Activated CD4-positive, CD25-positive, alpha-beta regulatory T cell treated with anti-CD3 and anti-CD28 coated beads, Interleukin-2, amount 50 U/mL, for 24 hours (primary cell): ENCODE data around the gene REXO1.

ENCODE experiments used
- ATAC-seq, 2 donors: fragments of 150-1000 bp; cut with Tn5 transposase; one replicate each; pipeline ENCODE4 v1.10.0; 2021; ENCODE audit warnings: mild to moderate bottlenecking in 1 of 2, moderate library complexity in 1 of 2

Gene REXO1

DNA sequence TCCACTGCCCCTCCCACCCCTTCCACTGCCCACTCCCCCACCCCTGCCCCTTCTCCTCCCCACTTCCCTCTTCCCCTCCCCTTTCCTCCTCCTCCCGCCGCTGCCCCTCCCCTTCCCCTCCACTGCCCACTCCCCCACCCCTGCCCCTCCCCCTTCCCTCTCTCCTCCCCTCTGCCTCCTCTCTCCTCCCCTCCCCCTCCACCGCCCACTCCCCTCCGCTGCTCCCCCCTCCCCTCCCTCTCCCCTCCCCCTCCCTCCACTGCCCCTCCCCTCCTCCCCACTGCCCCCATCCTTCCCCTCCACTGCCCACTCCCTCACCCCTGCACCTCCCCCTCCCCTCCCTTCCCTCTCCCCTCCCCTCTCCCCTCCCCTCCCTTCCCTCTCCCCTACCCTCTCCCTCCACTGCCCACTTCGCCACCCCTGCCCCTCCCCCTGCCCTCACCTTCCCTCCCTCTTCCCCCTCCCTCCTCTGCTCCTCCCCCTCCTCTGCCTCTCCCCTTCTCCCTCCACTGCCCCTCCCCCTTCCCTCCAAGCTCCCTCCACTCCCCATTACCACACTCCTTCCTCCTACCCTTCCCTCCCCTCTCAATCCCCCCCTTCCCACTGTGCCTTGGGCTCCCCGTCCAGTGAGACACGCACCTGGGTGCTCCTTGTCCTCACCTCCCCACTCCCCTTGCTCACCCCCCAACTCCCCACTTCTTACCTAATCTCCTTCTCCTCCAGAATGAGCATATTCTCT, 58.1 kb downstream of the REXO1 start:
- ATAC-seq = no peak

DNA sequence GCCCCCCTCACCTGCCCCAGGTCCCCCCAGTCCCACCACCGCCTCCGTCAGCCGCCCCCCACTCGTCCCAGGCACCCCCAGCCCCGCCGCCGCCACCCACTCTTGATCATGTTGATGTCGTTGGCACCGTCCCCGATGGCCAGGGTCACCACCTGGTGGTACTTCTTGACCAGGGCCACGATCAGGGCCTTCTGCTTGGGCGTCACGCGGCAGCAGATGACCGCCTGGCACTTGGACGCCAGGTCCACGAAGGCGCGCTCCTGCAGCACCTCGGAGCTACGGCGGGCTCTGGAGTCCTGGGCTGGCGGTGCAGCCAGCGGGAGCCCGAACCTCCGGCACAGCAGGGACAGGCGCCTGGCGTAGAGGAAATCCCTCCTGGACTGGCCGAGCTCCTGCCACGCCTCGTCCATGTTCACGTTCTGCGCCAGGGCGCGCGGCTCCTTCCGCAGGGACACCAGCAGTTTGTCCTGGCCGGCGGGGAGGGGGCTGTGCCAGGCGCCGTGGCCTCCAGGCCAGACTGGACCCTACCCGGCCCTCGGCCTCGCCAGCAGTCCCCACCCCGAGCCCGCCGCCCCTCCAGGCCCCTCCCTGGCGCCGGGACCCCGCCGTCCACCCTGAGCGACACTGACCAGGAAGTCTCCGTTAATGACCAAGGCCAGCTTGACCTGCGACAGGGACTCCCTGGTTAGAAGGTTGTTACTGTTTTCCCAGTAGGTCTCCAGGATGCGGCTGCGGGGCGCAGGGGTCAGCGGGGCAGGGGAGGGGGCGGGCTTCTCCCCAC, 58.8 kb downstream of the REXO1 start:
- ATAC-seq = no peak

DNA sequence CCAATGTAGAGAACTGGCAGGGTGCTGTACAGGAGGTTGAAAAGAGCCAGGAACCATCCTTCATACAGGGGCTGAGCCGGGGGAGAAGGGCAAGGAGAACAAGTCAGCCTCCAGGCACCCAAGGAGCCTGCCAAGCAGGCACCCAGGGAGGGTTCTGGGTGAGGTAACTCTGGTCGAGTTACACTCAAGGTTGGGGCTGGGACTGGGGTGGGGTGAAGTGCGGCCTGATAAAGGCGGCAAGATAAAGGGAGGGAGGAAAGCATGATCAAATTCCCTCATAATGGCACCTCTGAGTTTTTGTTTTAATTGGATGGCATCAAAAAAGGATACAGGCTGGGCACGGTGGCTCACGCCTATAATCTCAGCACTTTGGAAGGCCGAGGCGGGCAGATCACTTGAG, 61.2 kb downstream of the REXO1 start:
- no peak for ATAC-seq

DNA sequence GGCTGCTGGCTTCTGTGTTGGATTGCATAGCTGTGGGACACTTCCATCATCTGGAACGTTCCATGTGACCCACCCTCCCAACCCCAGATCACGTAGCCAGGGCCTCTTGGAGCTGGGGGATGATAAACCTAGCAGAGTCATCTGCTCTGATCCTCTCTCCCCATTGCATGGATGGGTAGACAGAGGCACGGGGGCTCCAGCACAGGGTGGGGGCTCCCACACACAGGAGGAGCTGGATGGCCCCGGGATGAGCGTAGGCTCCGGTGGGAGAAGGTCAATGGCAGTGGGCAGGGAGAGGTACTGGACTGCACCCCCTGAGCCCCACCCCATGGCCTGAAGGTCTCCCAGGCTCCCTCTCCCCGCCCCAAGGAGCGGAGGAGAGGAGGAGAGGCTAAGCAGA, 61.6 kb downstream of the REXO1 start:
- ATAC-seq = no peak

DNA sequence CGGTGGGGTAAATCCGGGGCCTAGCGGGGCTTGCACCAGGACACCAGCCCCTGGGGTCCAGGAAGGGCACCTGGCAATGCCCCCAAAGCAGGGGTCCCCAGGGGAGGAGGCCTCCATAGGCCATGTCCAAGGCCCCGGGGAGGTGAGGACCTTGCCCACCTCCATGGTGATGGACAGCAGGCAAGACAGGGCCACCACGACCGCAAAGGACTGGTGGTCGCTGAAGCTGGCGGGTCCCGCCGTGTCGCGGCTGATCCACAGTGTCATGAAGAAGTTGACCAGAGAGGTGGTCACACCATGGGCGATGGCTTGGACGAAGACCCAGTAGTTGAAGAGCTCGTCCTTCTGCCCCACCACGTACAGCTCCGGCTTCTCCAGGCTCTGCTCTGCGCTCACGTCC, 63.0 kb downstream of the REXO1 start:
- ATAC-seq = no peak

DNA sequence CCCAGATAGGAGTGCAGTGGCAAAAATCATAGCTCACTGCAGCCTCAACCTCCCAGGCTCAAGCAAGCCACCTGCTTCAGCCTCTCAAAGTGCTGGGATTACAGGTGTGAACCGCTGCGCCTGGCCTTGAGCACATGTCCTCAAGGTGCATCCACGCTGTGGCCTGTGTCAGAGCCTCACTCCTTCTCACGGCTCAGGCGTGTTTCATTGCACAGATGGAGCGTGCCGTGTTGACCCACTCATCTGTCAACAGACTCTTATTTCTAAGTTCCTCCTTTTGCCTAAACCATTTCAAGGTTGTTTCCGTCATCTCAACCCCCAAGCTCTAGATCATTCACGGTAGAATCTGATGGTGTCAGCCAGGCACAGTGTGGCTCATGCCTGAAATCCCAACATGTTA, 64.4 kb downstream of the REXO1 start:
- no peak for ATAC-seq

DNA sequence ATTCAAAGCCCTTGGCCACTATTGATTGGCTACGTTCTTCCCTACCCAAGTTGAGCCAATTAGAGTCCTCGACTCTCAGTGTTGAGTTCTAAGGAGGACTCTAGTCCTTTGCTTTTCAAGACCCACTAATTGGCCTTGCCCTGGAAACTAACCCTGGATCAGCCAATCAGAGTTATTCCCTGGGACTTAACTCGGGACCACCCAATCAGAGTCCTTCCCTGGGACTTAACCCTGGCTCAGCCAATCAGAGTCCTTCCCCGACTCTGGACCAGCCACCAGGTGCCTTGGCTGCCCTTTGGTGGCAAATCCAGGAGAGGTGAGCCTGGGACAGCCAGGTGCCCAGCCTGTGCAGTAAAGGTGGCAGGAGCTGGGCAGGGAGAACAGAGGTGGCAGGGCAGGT, 64.9 kb downstream of the REXO1 start:
- no peak for ATAC-seq

DNA sequence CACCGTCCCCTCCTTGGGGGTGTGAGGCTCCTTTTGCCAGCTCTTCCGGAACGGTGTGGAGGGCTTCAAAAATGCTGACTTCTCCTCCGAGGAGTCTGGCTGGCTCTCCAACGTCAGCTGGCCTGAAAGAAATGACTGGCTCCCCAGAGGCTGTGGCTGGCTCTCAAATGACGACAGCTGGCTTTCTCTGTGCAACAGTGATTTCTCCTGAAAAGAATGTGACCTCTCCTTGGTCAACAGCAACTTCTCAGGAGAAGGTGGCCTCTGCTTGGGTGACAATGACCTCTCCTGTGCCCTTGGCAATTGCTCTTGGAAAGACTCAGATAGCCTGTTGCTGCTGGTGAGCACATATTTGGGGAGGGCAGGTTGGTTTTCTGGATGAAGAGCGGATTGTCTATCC, 65.8 kb downstream of the REXO1 start:
- ATAC-seq = no peak

DNA sequence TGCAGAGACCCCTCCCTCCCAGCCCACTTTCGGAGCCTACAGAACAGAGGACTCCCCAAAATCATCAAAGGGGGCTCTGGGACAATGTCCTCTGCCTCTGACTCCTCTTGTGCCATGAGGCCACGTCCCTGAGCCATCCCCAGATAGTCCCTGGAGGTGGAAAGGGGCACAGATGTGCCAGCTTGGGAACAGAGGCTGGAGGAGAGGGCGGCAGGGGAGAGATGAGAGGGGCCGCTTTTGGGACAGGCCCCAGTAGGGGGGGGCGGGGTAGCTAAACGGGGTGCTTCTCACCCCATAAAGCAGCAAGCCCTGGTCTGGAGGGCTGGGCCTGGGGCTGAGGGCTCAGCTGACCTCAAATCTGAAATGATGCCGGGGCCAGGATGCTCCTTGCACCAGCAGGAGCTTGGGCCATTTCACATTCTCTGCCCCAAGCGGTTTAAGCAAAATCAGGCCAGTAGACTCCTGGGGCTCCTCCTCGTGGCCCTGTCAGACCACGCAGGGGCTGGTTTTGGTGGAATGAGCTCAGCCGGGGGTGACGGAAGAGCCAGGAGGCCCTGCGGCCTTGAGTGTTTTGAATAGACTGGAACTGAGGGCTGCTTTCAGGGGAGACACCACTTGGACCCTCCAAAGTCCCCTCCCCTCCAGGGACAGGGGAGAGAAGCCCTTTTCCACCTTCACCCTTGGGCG, 67.9 kb downstream of the REXO1 start:
- no peak for ATAC-seq

DNA sequence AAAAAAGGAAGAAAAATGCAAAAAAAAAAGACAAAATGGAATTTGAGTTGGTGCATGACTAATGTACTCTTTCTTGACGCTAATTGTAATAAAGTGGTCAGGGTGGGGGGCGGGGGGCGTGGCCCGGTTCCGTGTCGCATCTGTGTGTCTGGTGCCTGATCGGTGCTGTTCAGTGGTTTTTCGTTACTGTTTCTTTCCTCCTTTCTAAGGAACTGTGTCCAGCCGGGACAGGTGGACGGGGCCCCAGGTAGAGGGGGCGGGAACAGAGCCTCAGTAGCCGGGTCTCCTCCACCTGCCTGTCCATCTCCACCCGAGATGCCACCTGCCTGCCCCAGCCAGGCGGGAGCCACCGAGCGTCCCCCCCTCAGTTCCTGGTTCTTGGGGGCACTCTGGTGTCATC, 68.7 kb downstream of the REXO1 start:
- no peak for ATAC-seq

DNA sequence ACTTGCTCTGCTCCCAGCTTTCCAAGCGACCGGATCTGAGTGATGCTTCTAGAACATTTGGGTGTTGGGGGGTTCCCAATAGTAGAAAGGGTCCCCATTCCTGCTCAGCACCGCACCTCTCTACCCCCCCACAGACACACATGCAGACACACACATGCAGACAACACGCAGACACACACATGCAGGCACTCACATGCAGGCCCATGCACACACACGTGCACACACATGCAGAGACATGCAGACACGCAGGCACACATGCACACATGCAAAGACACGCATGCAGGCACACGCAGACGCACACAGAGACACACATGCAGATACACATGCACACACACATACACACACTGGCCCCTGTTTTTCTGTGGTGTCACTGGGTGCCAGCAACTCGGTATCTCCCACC, 71.1 kb downstream of the REXO1 start:
- no peak for ATAC-seq

DNA sequence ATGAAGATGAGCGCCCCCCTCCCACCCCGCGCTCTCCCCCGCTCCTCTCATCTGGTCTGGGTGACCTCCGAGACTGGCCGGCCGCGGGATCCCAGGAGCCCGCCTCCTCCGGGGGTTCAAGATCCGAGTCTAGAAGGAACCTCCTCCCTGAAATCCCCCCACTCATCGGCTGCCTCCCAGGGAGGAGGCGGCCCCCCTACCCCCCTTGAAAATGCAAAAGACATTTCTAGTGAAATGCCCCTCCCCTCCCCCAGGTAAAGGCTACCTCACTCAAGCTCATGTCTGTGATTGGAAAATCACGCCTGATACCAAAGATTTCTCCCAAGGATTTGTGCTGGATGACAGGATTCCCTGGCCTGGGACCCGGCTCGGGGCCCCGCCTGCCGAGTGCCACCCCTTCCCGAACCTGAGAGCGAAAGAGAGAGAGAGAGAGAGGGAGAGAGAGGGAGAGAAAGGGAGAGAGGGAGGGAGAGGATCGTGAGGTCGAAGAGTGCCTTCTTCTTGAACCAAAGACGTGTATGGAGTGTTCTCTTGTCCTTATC, 71.6 kb downstream of the REXO1 start:
- ATAC-seq = no peak

DNA sequence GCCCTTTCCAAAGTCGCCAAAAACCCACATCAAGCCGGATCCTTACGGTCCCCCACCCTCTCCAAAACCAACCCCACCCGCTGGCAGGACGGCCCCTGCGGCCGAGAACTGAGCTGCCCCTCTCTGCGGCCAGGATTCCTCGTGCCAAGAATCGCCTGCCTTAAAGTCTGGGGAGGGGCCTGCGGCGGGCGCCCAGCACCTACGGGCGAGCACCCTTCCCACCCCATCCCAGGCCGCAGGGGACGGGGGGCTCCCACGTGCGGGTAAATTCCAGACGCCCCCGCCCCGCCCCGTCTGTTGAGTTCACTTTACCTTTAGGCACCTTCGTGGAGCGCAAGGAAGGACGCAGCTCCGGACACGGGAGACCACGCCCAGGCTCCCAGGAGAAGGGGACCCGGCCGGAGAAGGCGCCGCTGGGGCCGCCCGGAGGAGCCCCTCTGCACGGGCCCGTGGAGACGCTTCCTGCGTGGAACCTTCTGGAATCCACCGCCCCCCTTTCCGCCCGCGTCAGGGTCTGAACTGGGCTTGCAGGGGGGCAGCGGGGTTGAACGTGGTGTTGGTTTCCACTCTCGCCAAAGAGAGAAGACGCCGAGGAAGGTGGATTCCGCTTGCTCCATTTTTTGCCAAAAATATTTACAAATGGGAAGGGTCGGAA, 72.2 kb downstream of the REXO1 start:
- ATAC-seq = no peak

DNA sequence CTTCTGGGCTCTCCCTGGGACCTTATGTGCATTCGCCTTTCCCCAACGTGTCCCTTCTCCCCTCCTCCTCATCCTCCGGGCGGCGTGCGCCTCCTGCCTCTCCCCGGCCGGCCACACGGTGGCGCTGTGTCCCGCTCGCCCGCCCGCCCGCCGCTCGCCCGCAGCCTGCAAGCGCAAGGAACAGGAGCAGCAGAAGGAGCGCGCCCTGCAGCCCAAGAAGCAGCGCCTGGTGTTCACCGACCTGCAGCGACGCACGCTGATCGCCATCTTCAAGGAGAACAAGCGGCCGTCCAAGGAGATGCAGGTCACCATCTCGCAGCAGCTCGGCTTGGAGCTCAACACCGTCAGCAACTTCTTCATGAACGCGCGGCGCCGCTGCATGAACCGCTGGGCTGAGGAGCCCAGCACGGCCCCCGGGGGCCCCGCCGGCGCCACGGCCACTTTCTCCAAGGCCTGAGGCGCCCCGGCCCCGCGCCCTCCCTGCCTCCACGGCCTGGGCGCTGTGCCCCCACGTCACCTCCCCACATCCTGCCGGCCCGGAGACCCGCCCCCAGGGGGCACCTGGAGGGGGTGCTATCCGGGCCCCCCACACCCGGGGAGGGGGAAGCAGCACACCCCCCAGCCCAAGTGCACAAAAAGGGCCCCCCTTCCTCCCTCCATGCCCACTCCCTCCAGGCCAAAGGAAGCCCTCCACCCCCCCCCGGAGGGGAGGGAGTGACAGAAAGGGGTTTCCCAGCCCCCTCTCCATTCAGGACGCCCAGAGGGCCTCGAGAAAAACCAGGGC, 73.1 kb downstream of the REXO1 start:
- no peak for ATAC-seq

DNA sequence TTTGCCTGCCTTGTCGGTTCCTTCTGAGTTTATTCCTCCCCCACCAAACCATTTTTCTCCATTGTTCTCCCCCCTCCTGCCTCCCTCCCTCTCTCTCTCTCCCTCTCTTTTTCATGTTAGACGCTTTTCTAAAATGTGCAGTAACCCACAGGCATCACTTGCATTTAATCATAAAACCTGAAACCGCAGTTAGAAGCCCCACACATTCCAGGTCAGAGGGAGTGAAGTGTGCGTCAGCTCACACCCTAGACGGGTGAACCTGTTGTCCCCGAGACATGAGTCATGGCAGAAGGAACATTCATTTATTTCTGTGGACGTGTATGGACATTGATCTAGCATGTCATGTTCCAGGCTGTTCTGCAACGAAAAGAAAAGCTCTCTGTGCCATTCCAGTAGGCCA, 75.1 kb downstream of the REXO1 start:
- ATAC-seq = no peak

DNA sequence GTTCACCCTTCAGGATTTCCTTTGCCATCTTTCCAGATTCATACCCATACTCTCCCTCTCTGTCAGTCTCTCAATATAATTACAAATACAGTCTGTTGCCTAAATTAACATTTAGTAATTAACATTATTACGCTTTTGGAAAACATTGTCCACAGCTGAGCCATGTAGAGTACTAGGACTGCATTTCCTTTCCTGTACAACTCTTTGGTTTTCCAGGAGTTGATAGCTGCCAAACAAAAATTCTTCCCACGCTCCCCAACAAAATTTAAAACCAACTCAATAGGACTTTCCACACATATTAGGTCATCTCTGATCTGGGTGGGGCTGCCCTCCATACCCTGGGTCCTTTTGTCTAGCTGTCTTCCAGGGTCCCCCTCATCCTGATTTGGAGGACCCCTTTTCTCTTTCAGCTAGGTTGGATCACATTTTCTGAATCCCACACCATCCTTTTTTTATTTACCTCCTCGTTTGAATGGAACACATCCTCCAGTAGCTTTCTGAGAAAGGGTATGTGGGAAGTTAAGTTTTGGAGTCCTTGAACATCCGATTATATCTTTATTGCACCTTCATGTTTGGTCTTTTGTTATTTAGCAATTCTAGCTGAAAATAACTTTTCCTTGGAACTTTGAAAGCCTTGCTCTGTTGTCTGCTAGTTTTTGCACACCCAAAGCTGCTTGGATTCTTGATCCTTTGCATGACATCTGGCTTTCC, 77.3 kb downstream of the REXO1 start:
- ATAC-seq = no peak

DNA sequence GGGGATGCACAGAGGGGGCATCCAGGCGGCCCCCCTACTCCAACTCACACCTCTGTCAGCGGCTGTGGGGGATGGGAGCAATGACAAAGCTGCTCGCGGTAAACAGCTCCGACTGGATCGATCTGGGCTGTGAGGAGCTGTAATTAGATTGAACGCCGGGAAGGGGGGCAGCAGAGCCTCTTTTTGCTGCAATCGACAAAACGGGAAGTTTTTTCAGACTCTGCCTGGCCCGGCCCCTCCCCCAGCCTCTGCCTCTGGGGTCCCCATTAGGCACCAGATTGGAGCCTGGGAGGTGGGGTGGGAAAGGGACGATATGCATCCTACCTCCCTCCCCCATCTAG, 78.7 kb downstream of the REXO1 start:
- no peak for ATAC-seq

DNA sequence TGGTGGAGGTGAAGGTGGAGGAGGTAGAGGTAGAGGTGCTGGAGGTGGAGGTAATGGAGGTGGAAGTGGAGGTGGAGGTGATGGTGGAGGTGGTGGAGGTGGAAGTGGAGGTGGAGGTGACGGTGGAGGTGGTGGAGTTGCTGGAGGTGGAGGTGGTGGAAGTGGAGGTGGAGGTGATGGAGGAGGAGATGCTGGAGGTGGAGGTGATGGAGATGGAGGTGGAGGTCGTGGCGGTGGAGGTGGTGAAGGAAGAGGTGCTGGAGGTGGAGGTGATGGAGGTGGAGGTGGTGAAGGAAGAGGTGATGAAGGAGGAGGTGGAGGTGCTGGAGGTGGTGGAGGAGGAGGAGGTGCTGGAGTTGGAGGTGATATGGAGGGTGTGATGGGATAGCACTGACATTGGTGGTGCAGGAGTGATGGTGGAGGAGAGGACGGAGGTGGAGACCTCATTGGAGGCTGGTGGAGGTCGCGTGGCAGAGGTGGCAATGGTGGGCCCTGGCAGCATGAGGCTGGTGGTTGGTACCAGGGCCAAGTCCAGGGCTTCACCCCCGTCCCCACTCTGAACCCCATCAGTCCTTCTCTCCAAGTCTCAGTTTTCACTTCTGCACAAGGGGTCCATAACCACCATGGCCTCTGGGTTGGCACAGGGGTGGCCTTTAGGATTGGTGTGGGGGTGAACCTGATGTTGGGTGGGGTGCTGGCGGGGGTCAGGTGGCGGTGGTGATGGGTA, 79.2 kb downstream of the REXO1 start:
- no peak for ATAC-seq

DNA sequence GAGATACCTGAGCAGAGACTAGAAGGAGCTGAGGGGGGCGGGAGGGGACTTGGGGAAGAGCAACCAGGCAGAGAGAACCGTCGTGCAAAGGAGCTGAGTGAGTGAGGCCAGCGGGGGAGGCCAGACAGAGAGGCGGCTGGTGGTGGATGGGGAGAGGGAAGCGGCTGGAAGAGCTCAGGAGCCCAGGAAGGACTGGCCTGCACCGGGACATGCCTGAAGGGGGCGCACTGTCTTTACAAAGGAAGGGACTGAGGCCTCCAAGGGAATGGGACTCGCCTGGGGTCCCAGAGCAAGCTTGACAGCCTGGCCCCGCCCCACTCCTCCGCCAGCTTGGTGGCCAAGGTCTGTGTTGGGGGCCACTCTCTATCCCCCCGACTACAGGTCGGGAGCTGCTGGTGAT, 80.0 kb downstream of the REXO1 start:
- no peak for ATAC-seq

DNA sequence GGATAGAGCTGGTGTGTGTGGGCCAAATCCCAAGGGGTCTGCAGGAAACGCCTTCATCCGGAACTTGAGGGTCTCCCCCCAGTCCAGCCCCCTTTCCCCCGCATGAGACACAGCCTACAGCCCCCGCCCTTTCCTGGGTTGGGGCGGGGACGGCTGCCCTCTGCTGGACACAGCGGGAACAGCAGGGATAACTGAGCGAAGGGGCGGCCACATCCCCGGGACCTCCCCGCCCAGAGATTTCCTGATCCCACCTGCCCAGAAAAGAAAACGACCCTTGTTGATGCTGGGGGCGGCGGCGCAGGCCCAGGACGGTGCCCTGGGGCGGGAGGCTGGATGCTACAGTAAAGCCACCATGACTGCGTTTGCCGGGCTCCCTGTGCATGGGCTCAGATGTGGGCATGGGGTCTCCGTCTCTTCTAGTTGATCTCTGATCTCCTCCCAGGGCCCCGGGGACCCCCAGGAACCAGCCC, 80.8 kb downstream of the REXO1 start:
- ATAC-seq = peak; percentile 63

DNA sequence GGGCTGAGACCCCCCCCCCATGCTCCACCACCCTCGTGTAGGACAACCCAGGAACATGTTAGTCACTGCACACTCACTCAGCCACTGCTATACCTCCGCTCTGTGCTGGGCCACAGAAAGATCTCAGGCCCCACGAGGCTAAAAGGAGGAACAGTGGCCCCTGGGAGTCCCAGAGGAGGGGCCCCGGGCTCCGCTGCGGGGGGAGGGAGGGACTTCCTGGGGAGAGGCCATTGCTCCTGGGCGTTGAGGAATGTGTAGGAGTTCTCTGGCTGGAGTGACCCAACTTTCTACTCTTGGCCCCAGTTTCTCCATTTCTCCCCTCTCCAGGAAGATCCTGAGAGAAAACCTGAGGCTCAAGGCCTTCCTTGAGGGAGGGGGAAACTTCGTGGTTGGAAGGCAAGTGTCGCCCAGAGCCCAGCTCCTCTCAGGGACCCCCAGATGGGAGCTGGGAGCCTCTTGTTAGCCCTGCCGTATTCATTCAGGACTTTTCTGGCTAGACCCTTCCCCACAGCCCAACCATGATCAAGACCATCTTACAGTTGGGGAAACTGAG, 81.4 kb downstream of the REXO1 start:
- ATAC-seq = peak in 1 of 2 donors; percentile 20
